SU-DHL-6 (cell line): ENCODE measurements around the gene TANGO2.

Experiments
- H2AFZ ChIP-seq: fragments of 200-600 bp; sonication (generic); 2 replicates; pipeline ENCODE4 v1.6.1; 2014; ENCODE audit warnings: low read depth, mild to moderate bottlenecking, moderate library complexity, mixed read lengths, antibody characterized with exemption, low read length; ENCODE audit not compliant: severe bottlenecking
- H3F3A ChIP-seq: fragments of 200-600 bp; shearing (Covaris generic); 2 replicates; pipeline ENCODE4 v1.6.0; 2016; ENCODE audit warnings: antibody characterized with exemption, mild to moderate bottlenecking; ENCODE audit not compliant: insufficient read depth
- H3K27ac ChIP-seq: fragments of 200-600 bp; sonication (generic); 2 replicates; pipeline ENCODE4 v1.5.1; 2016; ENCODE audit warnings: low read depth, mild to moderate bottlenecking, low read length, moderate library complexity, mixed read lengths
- H3K27me3 ChIP-seq: fragments of 200-600 bp; sonication (generic), shearing (Covaris generic); 2 replicates; pipeline ENCODE4 v1.6.0; 2014; ENCODE audit warnings: mild to moderate bottlenecking, low read length
- H3K36me3 ChIP-seq: fragments of 200-600 bp; sonication (generic); 2 replicates; pipeline ENCODE4 v1.6.1; 2014; ENCODE audit warnings: mild to moderate bottlenecking, low read length, mixed read lengths
- H3K4me2 ChIP-seq: fragments of 300-600, 200-600 bp; shearing (Covaris generic), sonication (generic); 2 replicates; pipeline ENCODE4 v1.6.0; 2014; ENCODE audit warnings: low read length, low read depth, mild to moderate bottlenecking; ENCODE audit not compliant: poor library complexity, severe bottlenecking
- H3K4me3 ChIP-seq: fragments of 200-600 bp; sonication (generic); 2 replicates; pipeline ENCODE4 v1.5.1; 2014; ENCODE audit warnings: antibody characterized with exemption, low read length, mild to moderate bottlenecking, mixed read lengths; ENCODE audit not compliant: insufficient read depth, poor library complexity, severe bottlenecking
- H3K79me2 ChIP-seq: fragments of 200-600 bp; sonication (generic); 2 replicates; pipeline ENCODE4 v1.6.1; 2014; ENCODE audit warnings: mild to moderate bottlenecking, low read length, moderate library complexity; ENCODE audit not compliant: insufficient read depth
- H3K9ac ChIP-seq: fragments of 200-600 bp; sonication (generic); 2 replicates; pipeline ENCODE4 v1.7.0; 2014; ENCODE audit warnings: mild to moderate bottlenecking, low read length
- H3K9me2 ChIP-seq: fragments of 200-600 bp; sonication (generic); replicated peaks from 2 replicates; pipeline ENCODE4 v1.6.1; 2014; ENCODE audit warnings: low read length; ENCODE audit not compliant: insufficient read depth
- H3K9me3 ChIP-seq: fragments of 200-600 bp; sonication (generic); 2 replicates; pipeline ENCODE4 v1.6.1; 2014; ENCODE audit warnings: low read length, mixed read lengths; ENCODE audit not compliant: insufficient read depth
- H4K20me1 ChIP-seq: fragments of 200-600 bp; sonication (generic); 2 replicates; pipeline ENCODE4 v1.6.1; 2014; ENCODE audit warnings: low read depth, mild to moderate bottlenecking, antibody characterized with exemption, low read length, moderate library complexity, mixed read lengths
- CTCF ChIP-seq: fragments of 200-600 bp; sonication (generic); IDR thresholded peaks from one replicate; pipeline ENCODE4 v1.5.1; 2017; ENCODE audit warnings: antibody characterized with exemption, mild to moderate bottlenecking, low read length, moderate library complexity; ENCODE audit not compliant: insufficient read depth, poor library complexity, severe bottlenecking
- EZH2phosphoT487 ChIP-seq: fragments of 200-600 bp; sonication (generic), shearing (Covaris generic); conservative IDR thresholded peaks from 2 replicates; pipeline ENCODE4 v1.6.1; 2018; ENCODE audit warnings: mild to moderate bottlenecking, antibody characterized with exemption, low read length, moderate library complexity, mixed read lengths

Gene TANGO2

DNA sequence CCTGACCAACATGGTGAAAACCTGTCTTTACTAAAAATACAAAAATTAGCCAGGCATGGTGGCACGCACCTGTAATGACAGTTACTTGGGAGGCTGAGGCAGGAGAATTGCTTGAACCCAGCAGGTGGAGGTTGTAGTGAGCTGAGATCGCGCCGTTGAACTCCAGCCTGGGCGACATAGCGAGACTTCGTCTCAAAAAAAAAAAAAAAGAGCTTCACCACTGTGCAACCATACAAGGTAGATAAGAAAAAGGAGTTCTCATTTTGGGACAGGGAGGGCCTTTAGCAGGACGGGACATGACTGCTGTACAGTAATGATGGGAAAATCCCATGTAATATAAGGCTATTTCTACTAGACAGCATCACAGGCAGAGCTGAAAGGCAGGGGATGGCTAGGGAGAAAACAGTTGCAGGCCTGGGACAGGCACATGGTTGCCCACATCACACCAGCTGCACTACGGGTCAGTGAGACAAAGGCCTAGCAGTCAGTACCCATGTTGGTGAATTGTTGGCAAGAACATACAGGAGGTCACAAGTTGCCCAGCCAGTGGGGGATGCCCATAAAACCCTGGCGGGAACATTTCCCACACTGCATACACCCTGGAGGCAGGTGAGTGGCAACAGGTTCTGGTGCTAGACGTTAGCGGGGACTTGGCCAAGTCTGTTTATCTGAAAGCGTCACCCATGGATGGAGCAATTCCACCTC, 5.4 kb downstream of the TANGO2 start:
- peaks cover 9% of the 10 kb centered on the region; the same call in 1 of the 2 replicates for H3K79me2 ChIP-seq
- no peak overlapping the region for H2AFZ ChIP-seq
- no peaks in the 10 kb centered on the region for H4K20me1 ChIP-seq

DNA sequence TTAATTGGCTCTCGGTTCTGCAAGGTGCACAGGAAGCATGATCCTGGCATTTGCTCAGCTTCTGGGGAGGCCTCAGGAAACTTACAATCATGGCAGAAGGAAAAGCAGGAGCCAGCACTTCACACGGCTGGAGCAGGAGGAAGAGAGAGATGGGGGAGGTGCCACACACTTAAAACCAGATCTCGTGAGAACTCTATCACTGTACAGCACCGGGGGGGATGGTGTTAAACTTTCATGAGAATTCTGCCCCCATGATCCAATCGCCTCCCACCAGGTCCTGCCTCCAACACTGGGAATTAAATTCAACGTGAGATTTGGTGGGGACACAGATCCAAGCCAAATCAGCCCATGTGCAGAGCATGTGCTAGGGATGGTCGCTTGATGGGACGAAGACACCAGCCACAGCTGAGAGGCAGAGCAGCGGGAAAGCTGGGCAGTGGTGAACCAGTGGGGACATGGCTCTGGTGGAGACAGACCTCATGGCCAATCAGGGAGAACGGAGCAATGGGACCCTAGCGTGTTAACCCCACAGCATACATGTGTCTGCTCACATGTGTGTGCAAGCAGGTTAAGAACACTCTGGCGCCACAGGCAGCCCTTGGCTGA, 6.2 kb downstream of the TANGO2 start:
- TF ChIP-seq CTCF (no peak), EZH2phosphoT487 (no peak)
- no peaks in the 10 kb centered on the region for H3K36me3 ChIP-seq
- no peak overlapping the region for H2AFZ ChIP-seq
- H3K27ac ChIP-seq: no peak overlapping the region
- H3K4me3 ChIP-seq: no peak overlapping the region
- no peaks in the 10 kb centered on the region for H4K20me1 ChIP-seq
- H3K79me2 ChIP-seq: peaks cover 5% of the 10 kb centered on the region; the same call in 1 of the 2 replicates
- no peak overlapping the region for H3K9ac ChIP-seq
- H3K4me2 ChIP-seq: no peak overlapping the region
- H3K27me3 ChIP-seq: no peaks in the 10 kb centered on the region
- H3K9me2 ChIP-seq: no peaks in the 10 kb centered on the region
- H3K9me3 ChIP-seq: no peaks in the 10 kb centered on the region
- no peaks in the 10 kb centered on the region for H3F3A ChIP-seq

More for the DNA sequence above, 5.4 kb downstream of the TANGO2 start:
- no peak overlapping the region for H3K9ac ChIP-seq
- no peaks in the 10 kb centered on the region for H3K9me2 ChIP-seq
- H3K9me3 ChIP-seq: no peaks in the 10 kb centered on the region
- H3K27me3 ChIP-seq: no peaks in the 10 kb centered on the region
- no peak overlapping the region for H3K27ac ChIP-seq
- H3K4me2 ChIP-seq: no peak overlapping the region
- no peak for TF ChIP-seq CTCF
- no peak for TF ChIP-seq EZH2phosphoT487
- no peaks in the 10 kb centered on the region for H3F3A ChIP-seq
- H3K4me3 ChIP-seq: no peak overlapping the region
- no peaks in the 10 kb centered on the region for H3K36me3 ChIP-seq

DNA sequence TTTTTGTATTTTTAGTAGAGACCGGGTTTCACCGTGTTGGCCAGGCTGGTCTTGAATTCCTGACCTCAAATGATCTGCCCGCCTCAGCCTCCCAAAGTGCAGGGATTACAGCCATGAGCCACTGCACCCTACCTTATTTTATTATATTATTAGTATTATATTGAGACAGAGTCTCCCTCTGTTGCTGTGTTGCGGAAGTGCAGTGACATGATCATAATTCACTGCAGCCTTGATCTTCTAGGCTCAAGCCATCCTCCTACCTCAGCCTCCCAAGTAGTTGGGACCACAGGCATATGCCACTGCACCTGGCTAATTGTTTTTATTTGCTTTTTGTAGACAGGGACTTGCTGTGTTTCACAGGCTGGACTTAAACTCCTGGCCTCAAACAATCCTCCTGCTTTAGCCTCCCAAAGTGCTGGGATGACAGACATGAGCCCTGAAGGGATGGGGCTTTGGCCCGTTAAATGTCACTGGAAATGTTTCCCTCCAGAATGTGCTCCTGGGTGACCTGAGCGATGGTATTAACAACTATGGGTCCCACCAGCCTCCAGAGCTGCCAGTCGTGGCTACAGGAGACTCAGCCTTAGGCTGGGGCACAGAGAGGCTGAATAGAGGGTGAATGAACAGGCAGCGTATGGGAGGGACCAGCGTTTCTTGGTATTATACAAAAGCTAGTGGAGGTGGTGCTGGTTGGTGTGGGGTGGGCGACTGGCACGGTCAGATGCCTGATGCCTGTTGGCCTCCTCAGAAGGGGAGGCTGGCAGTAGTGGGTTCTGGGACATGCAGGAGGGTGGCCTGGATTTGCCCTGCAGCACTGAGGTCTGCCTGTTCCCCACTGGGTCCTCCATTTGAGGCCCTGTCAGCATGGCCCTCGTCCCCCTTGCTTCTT, 7.3 kb downstream of the TANGO2 start:
- H3F3A ChIP-seq: no peaks in the 10 kb centered on the region
- no peaks in the 10 kb centered on the region for H4K20me1 ChIP-seq
- H3K4me2 ChIP-seq: no peak overlapping the region
- no peaks in the 10 kb centered on the region for H3K27me3 ChIP-seq
- no peak overlapping the region for H2AFZ ChIP-seq
- TF ChIP-seq EZH2phosphoT487: no peak
- TF ChIP-seq CTCF: no peak
- no peaks in the 10 kb centered on the region for H3K36me3 ChIP-seq
- no peaks in the 10 kb centered on the region for H3K9me3 ChIP-seq
- no peak overlapping the region for H3K4me3 ChIP-seq
- no peak overlapping the region for H3K27ac ChIP-seq
- H3K79me2 ChIP-seq: no peaks in the 10 kb centered on the region
- H3K9ac ChIP-seq: no peak overlapping the region
- no peaks in the 10 kb centered on the region for H3K9me2 ChIP-seq
